Endothelial cell of umbilical vein (primary cell): ENCODE data around the gene AZI2. TPM values are rescaled to one million over a fixed set of nuclear protein-coding genes. Genes with fewer than 3 reads are reported as not detected.

Source experiments
- BruUV-seq: library from RNA; stranded (reverse); fragments of 400-500 nt; replicated peaks from 2 replicates; lab custom pipeline; 2021; lab: Mats Ljungman, UMichigan
- CTCF ChIA-PET: fragments of 300-600, 350-600 bp; sonication (Branson Sonifier 250); formaldehyde crosslinking; loops from one replicate; lab custom pipeline; 2021; ENCODE audit warnings: antibody characterized with exemption, inconsistent platforms; lab: Charles Lee
- POLR2A ChIA-PET: fragments of 300-600, 350-600 bp; sonication (Branson Sonifier 250); formaldehyde crosslinking; loops from one replicate; lab custom pipeline; 2021; ENCODE audit warnings: antibody characterized with exemption, inconsistent platforms; lab: Charles Lee
- DNase-seq: peaks from one replicate; pipeline ENCODE4 v3.0.0-alpha.2; 2011; ENCODE audit warnings: low read depth, low spot score
- FAIRE-seq: peaks from 2 replicates; lab custom pipeline; 2011; peaks lifted over from hg19 to GRCh38; lab: Jason Lieb, UNC
- H2AFZ ChIP-seq: 2 replicates; pipeline ENCODE4 v1.6.0; 2012; ENCODE audit warnings: low read depth, low read length, control low read depth, inconsistent platforms
- H3K27ac ChIP-seq: 2 replicates; pipeline ENCODE4 v1.5.1; 2011; ENCODE audit warnings: low read depth, mild to moderate bottlenecking, control low read depth, low read length, moderate library complexity; ENCODE audit not compliant: insufficient read depth
- H3K27me3 ChIP-seq, 2 experiments: 2 replicates each; pipeline versions ENCODE4 v1.6.0 to v1.6.1; 2011; ENCODE audit warnings: low read length in 2 of 2, mixed read lengths in 1 of 2; ENCODE audit not compliant: control insufficient read depth in 2 of 2, insufficient read depth in 2 of 2
- H3K36me3 ChIP-seq, 2 experiments: 2 replicates in 1 of 2; 3 replicates in 1 of 2; pipeline ENCODE4 v1.5.1; 2011; ENCODE audit warnings: low read length in 2 of 2, mild to moderate bottlenecking in 1 of 2, moderate library complexity in 1 of 2; ENCODE audit not compliant: control insufficient read depth in 2 of 2, insufficient read depth in 2 of 2; ENCODE audit errors: extremely low read depth in 1 of 2
- H3K4me1 ChIP-seq: 3 replicates; pipeline ENCODE4 v1.5.1; 2011; ENCODE audit warnings: mild to moderate bottlenecking, low read length; ENCODE audit not compliant: control insufficient read depth, insufficient read depth; ENCODE audit errors: extremely low read depth
- H3K4me2 ChIP-seq: 2 replicates; pipeline ENCODE4 v1.6.1; 2011; ENCODE audit warnings: low read length, control low read depth, mixed read lengths; ENCODE audit not compliant: insufficient read depth
- H3K4me3 ChIP-seq, 3 experiments: fragments of 200-600 bp in 1 of 3; sonication (generic), shearing (Covaris generic) in 1 of 3; replicated peaks in 1 of 3; 2 replicates each; pipeline ENCODE4 v1.5.1; 2011 to 2016; ENCODE audit warnings: control low read depth in 3 of 3, low read length in 3 of 3, mild to moderate bottlenecking in 2 of 3, inconsistent platforms in 1 of 3, low read depth in 1 of 3, moderate library complexity in 1 of 3; ENCODE audit not compliant: insufficient read depth in 1 of 3
- H3K79me2 ChIP-seq: 2 replicates; pipeline ENCODE4 v1.6.0; 2012; ENCODE audit warnings: low read length, inconsistent platforms; ENCODE audit not compliant: control insufficient read depth, insufficient read depth
- H3K9ac ChIP-seq: replicated peaks from 2 replicates; pipeline ENCODE3; 2011; ENCODE audit warnings: low read length, control low read depth; ENCODE audit not compliant: insufficient read depth; ENCODE audit errors: extremely low read depth
- H3K9me1 ChIP-seq: replicated peaks from 3 replicates; pipeline ENCODE4 v1.6.0; 2011; ENCODE audit warnings: mild to moderate bottlenecking, low read length; ENCODE audit not compliant: control insufficient read depth, insufficient read depth; ENCODE audit errors: extremely low read depth
- H3K9me3 ChIP-seq: replicated peaks from 2 replicates; pipeline ENCODE4 v1.5.1; 2012; ENCODE audit warnings: low read length, inconsistent platforms; ENCODE audit not compliant: control insufficient read depth, insufficient read depth
- H4K20me1 ChIP-seq: replicated peaks from 2 replicates; pipeline ENCODE3; 2011; ENCODE audit warnings: mild to moderate bottlenecking, low read length; ENCODE audit not compliant: control insufficient read depth, insufficient read depth; ENCODE audit errors: extremely low read depth
- EZH2 ChIP-seq: IDR thresholded peaks from 2 replicates; pipeline ENCODE4 v1.6.1; 2012; ENCODE audit warnings: borderline replicate concordance, low read depth, mild to moderate bottlenecking, moderate library complexity, low read length, inconsistent platforms; ENCODE audit not compliant: severe bottlenecking
- FOS ChIP-seq: IDR thresholded peaks from 2 replicates; pipeline ENCODE4 v1.6.1; 2011; ENCODE audit warnings: mild to moderate bottlenecking, low read length, moderate library complexity, borderline replicate concordance; ENCODE audit not compliant: insufficient read depth
- GATA2 ChIP-seq: IDR thresholded peaks from 2 replicates; pipeline ENCODE4 v1.7.0; 2011; ENCODE audit warnings: low read depth, mild to moderate bottlenecking, moderate library complexity, mixed read lengths, low read length; ENCODE audit not compliant: insufficient read length, insufficient read depth
- JUN ChIP-seq: IDR thresholded peaks from 2 replicates; pipeline ENCODE4 v1.6.1; 2011; ENCODE audit warnings: borderline replicate concordance, low read depth; ENCODE audit not compliant: insufficient read length, insufficient read depth
- POLR2A ChIP-seq: IDR thresholded peaks from 2 replicates; pipeline ENCODE4 v1.6.1; 2012; ENCODE audit warnings: low read depth, mild to moderate bottlenecking, control low read depth, low read length
- POLR2AphosphoS5 ChIP-seq: IDR thresholded peaks from 2 replicates; pipeline ENCODE4 v1.6.1; 2012; ENCODE audit warnings: low read depth, mild to moderate bottlenecking, control low read depth, low read length, moderate library complexity; ENCODE audit not compliant: insufficient read depth
- dilution Hi-C: fragments of 300-500 bp; cut with MboI; formaldehyde crosslinking; loops from one replicate; pipeline ENCODE4 v1.15.0; 2019; ENCODE audit warnings: low sequenced_read_pairs; ENCODE audit not compliant: extremely low pct_ligation_motif_present
- intact Hi-C: fragments of 100-400 bp; cut with micrococcal nuclease; formaldehyde crosslinking; loops from one replicate; pipeline ENCODE4 v1.10.0; 2022
- polyA plus RNA-seq, 4 experiments: library from polyadenylated mRNA; depleted of rRNA in 3 of 4; stranded (reverse) in 3 of 4; unstranded in 1 of 4; fragments of >200 nt; gene quantifications; 2 replicates each; pipeline versions ENCODE4 v1.2.1 to v1.2.3, GENCODE V29; 2011 to 2012; ENCODE audit warnings: missing spikeins in 1 of 4
- total RNA-seq: library from RNA; stranded (reverse); gene quantifications from 2 replicates; pipeline ENCODE4 v1.2.3, GENCODE V29; 2021

Gene AZI2
- total and polyA plus RNA-seq, 2 donors (not counting 3 experiments of a cell fraction or from before 2014, with no cell fraction given): 17.4 to 39.5 TPM

DNA sequence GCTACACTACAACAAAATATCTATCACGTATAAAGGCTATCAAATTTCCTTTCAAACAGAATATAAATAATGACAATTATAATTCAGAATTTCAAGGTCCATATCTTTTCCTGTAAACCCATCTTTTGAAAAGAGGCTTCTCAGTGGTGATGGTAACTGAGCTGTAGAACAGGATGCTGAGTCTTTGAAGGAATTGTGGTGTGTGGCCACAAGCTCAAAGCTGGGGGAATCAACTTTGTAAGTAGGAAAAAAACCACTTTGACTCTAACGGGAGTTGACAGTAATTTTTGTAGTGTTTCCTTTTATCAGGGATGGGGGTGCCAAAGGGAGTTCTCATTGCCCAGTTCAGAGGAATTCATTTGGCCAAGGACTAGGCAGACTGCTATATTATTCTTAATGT lies 13.4 kb downstream of the AZI2 start:
- intact Hi-C loops (no loop called here), dilution Hi-C loops (no loop called here)
- Histone ChIP-seq H3K79me2 (no peaks in the 10 kb centered on the region), H3K4me1 (no peaks in the 10 kb centered on the region), H3K36me3 (no peaks in the 10 kb centered on the region), H4K20me1 (no peaks in the 10 kb centered on the region), H3K9me3 (no peaks in the 10 kb centered on the region), H3K9ac (no peak overlapping the region), H3K27me3 (no peaks in the 10 kb centered on the region), H3K4me3 (no peak overlapping the region), H3K9me1 (no peaks in the 10 kb centered on the region), H3K4me2 (no peak overlapping the region), H2AFZ (no peak overlapping the region), H3K27ac (no peak overlapping the region)
- no peak for DNase-seq
- no peak for FAIRE-seq
- BruUV-seq: no TSS peak
- ChIA-PET POLR2A (no interaction called here), CTCF (interaction anchor here (1.0 to 7.8 kb wide), 5 partner anchors 9 to 1201 kb away, joined by 3 to 48 read pairs (median 3); no protein-coding TSS in a partner anchor)
- no peak for TF ChIP-seq FOS
- no peak for TF ChIP-seq GATA2
- TF ChIP-seq JUN: no peak
- no peak for TF ChIP-seq POLR2A
- no peak for TF ChIP-seq EZH2
- no peak for TF ChIP-seq POLR2AphosphoS5

DNA sequence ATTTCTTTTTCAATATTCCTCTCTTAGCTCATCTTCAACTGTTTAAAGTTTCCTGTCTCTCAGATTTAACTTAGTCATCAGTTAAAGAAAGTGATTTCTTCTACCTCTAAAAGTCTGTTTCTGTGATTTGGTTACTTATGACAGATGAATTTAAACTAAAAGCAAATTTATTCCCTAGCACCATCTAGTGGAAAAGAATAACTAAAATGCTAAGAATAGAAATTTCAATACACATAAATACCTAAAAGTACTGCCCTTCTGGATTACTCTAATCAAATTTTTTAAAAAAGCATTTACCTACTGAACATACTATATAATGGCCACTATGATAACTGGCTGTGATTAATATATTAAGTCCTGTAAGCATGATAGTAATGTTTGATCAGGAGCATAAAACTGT lies 14.1 kb downstream of the AZI2 start:
- TF ChIP-seq FOS (no peak), EZH2 (no peak)
- FAIRE-seq: no peak
- Histone ChIP-seq H3K9ac (no peak overlapping the region), H3K9me1 (no peaks in the 10 kb centered on the region), H4K20me1 (no peaks in the 10 kb centered on the region), H2AFZ (no peak overlapping the region), H3K27me3 (no peaks in the 10 kb centered on the region), H3K4me3 (no peak overlapping the region), H3K27ac (no peak overlapping the region), H3K36me3 (no peaks in the 10 kb centered on the region), H3K4me1 (no peaks in the 10 kb centered on the region), H3K79me2 (no peaks in the 10 kb centered on the region), H3K4me2 (no peak overlapping the region), H3K9me3 (no peaks in the 10 kb centered on the region)
- intact Hi-C loops: loop anchor here (5.0 kb wide), 1 partner anchor 1202 kb away; no protein-coding TSS in a partner anchor
- DNase-seq: no peak
- no TSS peak for BruUV-seq
- POLR2A ChIA-PET: no interaction called here
- dilution Hi-C loops: no loop called here
- CTCF ChIA-PET: interaction anchor here (1.7 to 7.8 kb wide), 2 partner anchors 35 to 623 kb away, joined by 3 to 48 read pairs; no protein-coding TSS in a partner anchor
